Neural crest cell (in vitro differentiated cells): Measurements from ENCODE around the gene NETO2. TPM values are rescaled to one million over a fixed set of nuclear protein-coding genes. Genes with fewer than 3 reads are reported as not detected.
A peak's percentile ranks its signal among the peaks of the same experiment; 100 is the strongest.

Source experiments
- DNase-seq: peaks from one replicate; pipeline ENCODE4 v3.0.0; 2021; ENCODE audit warnings: low read depth, mixed read lengths, low spot score
- H3K27ac Mint-ChIP-seq: one replicate; pipeline ENCODE4 v1.8.0; 2021; ENCODE audit warnings: mild to moderate bottlenecking, mixed read lengths; ENCODE audit not compliant: unreplicated experiment
- H3K27me3 Mint-ChIP-seq: 2 replicates; pipeline ENCODE4 v1.8.0; 2021; ENCODE audit warnings: low read depth, mild to moderate bottlenecking, mixed read lengths
- H3K36me3 Mint-ChIP-seq: 2 replicates; pipeline ENCODE4 v1.8.0; 2021; ENCODE audit warnings: low read depth, mild to moderate bottlenecking, mixed read lengths
- H3K4me1 Mint-ChIP-seq: 2 replicates; pipeline ENCODE4 v1.8.0; 2021; ENCODE audit warnings: mixed read lengths
- H3K4me3 Mint-ChIP-seq: one replicate; pipeline ENCODE4 v1.8.0; 2021; ENCODE audit warnings: mild to moderate bottlenecking, mixed read lengths
- H3K9me3 Mint-ChIP-seq: 2 replicates; pipeline ENCODE4 v1.8.0; 2021; ENCODE audit warnings: mixed read lengths
- total RNA-seq: library from RNA; stranded (reverse); gene quantifications from 2 replicates; pipeline ENCODE4 v1.2.1, GENCODE V29; 2021
- TF ChIP-seq, protein P1 (sequence below): fragments of 200-600 bp; sonication (generic); conservative IDR thresholded peaks from 2 replicates; pipeline ENCODE4 v1.5.0; 2021; ENCODE audit warnings: antibody characterized with exemption, mild to moderate bottlenecking

NETO2 gene
- total RNA-seq, 1 donor from 2014 or later, result 105 TPM

DNA sequence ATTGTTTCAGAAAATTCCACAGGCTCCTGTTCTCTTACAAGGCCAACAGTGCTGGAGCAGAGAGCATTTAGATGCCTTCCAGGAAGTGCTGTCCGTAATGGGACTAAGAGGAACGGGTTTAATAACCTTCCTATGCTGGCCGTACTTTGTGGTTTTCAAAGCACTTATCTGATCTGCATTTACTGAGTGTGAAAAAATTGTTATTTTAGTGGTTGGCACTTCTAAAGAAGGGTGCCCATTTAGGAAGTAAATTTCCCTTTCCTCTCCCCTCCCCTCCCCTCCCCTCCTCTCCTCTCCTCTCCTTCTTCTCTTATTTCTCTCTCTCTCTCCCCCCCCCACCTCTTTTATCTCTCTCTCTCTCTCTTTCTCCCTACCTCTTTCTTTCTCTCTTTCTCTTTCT, 98.3 kb downstream of the NETO2 start:
- peaks cover 18% of the 10 kb centered on the region for H3K4me1 Mint-ChIP-seq
- TF ChIP-seq, protein P1, sequence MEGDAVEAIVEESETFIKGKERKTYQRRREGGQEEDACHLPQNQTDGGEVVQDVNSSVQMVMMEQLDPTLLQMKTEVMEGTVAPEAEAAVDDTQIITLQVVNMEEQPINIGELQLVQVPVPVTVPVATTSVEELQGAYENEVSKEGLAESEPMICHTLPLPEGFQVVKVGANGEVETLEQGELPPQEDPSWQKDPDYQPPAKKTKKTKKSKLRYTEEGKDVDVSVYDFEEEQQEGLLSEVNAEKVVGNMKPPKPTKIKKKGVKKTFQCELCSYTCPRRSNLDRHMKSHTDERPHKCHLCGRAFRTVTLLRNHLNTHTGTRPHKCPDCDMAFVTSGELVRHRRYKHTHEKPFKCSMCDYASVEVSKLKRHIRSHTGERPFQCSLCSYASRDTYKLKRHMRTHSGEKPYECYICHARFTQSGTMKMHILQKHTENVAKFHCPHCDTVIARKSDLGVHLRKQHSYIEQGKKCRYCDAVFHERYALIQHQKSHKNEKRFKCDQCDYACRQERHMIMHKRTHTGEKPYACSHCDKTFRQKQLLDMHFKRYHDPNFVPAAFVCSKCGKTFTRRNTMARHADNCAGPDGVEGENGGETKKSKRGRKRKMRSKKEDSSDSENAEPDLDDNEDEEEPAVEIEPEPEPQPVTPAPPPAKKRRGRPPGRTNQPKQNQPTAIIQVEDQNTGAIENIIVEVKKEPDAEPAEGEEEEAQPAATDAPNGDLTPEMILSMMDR, result no peak
- DNase-seq, result no peak
- no peaks in the 10 kb centered on the region for H3K9me3 Mint-ChIP-seq
- H3K36me3 Mint-ChIP-seq, result no peaks in the 10 kb centered on the region
- no peaks in the 10 kb centered on the region for H3K27me3 Mint-ChIP-seq
- no peak overlapping the region for H3K4me3 Mint-ChIP-seq
- no peak overlapping the region for H3K27ac Mint-ChIP-seq

DNA sequence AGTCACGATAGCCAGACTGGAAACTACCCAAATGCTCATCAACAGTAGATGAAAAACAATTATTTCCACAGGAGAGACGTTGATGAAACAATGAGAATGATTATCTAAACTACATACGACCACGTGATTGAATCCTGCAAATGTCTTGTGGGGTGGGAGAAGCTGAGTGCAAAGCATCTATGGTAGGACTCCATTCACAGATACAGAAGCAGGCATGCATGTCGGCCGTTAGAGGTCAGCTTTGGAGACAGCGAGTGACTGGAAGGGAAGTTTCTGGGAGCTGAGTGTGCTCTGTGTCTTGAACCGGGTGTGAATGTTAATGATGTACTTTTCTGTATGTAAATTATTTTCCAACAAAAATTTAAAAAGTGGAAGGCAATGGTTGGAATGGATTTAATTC, 98.7 kb downstream of the NETO2 start:
- Mint-ChIP-seq H3K27ac (no peak overlapping the region), H3K27me3 (no peaks in the 10 kb centered on the region), H3K36me3 (no peaks in the 10 kb centered on the region), H3K9me3 (no peaks in the 10 kb centered on the region), H3K4me3 (no peak overlapping the region), H3K4me1 (peaks cover 18% of the 10 kb centered on the region)
- TF ChIP-seq, protein P1, result no peak
- no peak for DNase-seq

DNA sequence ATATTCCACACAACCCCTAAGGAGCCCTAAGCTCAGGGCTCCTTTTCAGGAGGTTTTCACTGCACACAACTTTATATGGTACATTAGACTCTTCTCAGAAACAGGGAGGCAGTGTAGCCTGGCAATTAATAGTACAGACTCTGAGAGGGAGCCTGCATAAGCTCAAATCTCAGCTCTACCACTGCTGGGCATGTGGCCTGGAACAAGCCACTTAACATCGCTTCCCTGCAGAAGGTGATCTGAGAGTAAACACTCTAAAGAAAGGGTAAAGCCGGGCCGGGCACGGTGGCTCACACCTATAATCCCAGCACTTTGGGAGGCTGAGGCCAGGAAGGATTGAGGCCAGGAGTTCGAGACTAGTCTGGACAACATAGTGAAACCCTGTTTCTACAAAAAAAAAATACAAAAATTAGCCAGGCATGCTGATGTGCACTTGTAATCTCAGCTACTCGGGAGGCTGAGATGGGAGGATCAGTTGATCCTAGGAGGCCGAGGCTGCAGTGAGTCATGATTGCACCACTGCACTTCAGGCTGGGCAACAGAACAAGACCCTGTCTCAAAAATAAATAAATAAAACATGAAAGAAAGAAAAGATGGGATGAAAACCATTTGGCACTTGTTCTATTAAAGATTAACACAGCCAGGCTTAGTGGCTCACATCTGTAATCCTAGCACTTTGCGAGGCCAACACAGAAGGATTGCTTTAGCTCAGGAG, 99.6 kb downstream of the NETO2 start:
- Mint-ChIP-seq H3K9me3 (no peaks in the 10 kb centered on the region), H3K4me1 (peaks cover 18% of the 10 kb centered on the region), H3K27ac (no peak overlapping the region), H3K36me3 (no peaks in the 10 kb centered on the region), H3K4me3 (no peak overlapping the region), H3K27me3 (no peaks in the 10 kb centered on the region)
- DNase-seq, result no peak
- TF ChIP-seq, protein P1, result no peak

DNA sequence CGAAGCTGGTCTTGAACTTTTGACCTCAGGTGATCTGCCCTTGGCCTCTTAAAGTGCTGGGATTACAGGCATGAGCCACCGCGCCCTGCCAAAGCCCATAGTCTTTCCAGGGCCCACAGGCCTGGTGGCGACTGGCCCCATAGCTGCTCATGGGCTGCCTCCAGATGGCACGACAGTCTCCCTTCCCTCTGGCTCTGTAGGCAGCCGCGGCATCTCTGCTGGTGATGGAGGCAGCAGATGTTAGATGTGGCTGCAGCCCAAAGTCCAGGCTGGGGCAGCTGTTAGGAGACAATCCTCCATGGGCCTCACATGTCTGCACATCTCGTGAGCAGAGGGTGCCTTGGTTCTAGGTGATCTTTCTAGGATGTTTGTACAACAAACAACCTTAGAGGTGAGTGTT, 100.5 kb downstream of the NETO2 start:
- Mint-ChIP-seq H3K9me3 (no peaks in the 10 kb centered on the region), H3K36me3 (no peaks in the 10 kb centered on the region), H3K4me1 (peaks cover 18% of the 10 kb centered on the region), H3K27ac (no peak overlapping the region), H3K27me3 (no peaks in the 10 kb centered on the region), H3K4me3 (peak overlapping the region; percentile 57)
- DNase-seq, result no peak
- TF ChIP-seq, protein P1, result no peak

DNA sequence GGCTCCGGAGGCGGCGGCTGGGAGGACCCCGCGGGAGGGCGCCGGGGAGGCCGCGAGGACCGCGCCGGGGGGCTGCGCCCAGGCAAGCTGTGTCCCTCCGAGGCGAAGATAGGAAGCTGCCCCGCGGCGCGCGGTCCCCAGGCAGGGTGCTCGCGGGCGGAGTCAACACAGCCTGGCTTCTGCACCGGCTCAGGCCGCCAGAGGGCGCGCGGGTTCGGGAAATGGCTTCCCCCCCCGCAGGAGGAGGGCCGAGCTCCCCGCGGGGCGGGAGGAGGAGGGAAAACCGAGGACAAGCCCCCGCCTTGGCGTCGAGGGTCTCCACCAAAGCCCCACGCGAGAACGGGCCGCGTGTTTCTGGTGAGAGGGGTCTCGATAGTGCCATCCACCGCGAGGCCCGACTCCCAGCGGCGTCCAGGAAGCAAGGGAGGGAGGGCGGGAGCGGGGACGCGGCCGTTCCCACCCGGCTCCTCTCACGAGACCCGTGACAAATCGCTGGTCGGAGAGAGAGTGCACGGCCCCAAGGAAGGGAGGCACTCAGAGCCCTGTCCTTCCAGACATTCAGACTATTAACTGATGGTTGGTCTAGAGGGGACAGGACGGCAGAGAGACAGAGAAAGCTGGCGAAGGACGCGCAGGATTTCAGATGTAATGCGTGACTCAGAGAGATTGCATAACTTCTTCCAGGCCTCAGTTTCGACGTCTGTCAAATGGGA, 105.8 kb downstream of the NETO2 start:
- peaks cover 3% of the 10 kb centered on the region for H3K27me3 Mint-ChIP-seq
- DNase-seq, result peak; percentile 96
- H3K9me3 Mint-ChIP-seq, result no peaks in the 10 kb centered on the region
- H3K4me3 Mint-ChIP-seq, result peak overlapping the region; percentile 85
- H3K27ac Mint-ChIP-seq, result no peak overlapping the region
- TF ChIP-seq, protein P1, result peak; percentile 96
- no peaks in the 10 kb centered on the region for H3K36me3 Mint-ChIP-seq
- peaks cover 15% of the 10 kb centered on the region for H3K4me1 Mint-ChIP-seq
